Stomach (tissue), 4 donors: ENCODE measurements around the gene GAB1.

ENCODE experiments used
- POLR2A ChIP-seq, 4 donors: fragments of 450-650 bp; IDR thresholded peaks; one replicate each; pipeline ENCODE4 v1.6.1; 2016; ENCODE audit warnings: antibody characterized with exemption in 4 of 4, control low read depth in 2 of 4, mild to moderate bottlenecking in 1 of 4, moderate library complexity in 1 of 4
- TF ChIP-seq, protein P1 (sequence below), 7 experiments: fragments of 450-650 bp in 4 of 7; fragments of 200-600 bp in 3 of 7; sonication (generic) in 3 of 7; IDR thresholded peaks; one replicate each; pipeline ENCODE4 v1.5.1; 2016 to 2019; ENCODE audit warnings: antibody characterized with exemption in 7 of 7, control low read depth in 2 of 7, mild to moderate bottlenecking in 1 of 7

DNA sequence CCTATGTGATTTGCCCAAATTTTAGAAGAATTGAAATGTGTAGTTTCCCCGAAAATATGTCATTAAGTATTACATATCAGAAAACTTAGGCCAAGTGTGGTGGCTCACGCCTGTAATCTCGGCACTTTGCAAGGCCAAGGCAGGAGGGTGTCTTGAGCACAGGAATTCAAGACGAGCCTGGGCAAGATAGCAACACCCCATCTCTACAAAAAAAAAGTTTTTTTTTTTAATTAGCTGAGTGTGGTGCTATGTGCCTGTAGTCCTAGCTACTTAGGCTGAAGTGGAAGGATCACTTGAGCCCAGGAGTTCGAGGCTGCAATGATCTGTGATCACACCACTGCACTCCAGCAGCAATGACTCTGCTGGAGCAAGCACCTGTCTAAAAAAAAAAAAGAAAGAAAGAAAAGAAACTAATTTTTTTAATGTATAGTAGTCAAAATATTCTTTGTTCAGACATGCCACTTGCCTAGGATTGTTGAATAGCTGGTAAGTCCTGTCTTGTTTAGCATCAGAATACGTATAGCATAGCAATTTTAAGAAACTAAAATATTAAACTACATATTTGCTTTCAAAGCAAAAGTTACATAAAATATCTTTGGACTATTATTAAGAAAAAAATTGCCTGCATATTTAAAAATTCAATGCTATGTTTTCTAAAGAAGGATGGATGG, 40.1 kb upstream of the GAB1 start:
- TF ChIP-seq, protein P1, sequence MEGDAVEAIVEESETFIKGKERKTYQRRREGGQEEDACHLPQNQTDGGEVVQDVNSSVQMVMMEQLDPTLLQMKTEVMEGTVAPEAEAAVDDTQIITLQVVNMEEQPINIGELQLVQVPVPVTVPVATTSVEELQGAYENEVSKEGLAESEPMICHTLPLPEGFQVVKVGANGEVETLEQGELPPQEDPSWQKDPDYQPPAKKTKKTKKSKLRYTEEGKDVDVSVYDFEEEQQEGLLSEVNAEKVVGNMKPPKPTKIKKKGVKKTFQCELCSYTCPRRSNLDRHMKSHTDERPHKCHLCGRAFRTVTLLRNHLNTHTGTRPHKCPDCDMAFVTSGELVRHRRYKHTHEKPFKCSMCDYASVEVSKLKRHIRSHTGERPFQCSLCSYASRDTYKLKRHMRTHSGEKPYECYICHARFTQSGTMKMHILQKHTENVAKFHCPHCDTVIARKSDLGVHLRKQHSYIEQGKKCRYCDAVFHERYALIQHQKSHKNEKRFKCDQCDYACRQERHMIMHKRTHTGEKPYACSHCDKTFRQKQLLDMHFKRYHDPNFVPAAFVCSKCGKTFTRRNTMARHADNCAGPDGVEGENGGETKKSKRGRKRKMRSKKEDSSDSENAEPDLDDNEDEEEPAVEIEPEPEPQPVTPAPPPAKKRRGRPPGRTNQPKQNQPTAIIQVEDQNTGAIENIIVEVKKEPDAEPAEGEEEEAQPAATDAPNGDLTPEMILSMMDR (IDR thresholded peaks at IDR 0.05) = no peak
- TF ChIP-seq POLR2A (IDR thresholded peaks at IDR 0.05) = no peak
